Measurements from ENCODE around the gene NPHP3.
"Not testable (repeated sequence)": the region's sequence is repeated elsewhere in the genome, so short reads cannot be mapped to it uniquely, and the experiment has no call there.

Gene NPHP3, protein sequence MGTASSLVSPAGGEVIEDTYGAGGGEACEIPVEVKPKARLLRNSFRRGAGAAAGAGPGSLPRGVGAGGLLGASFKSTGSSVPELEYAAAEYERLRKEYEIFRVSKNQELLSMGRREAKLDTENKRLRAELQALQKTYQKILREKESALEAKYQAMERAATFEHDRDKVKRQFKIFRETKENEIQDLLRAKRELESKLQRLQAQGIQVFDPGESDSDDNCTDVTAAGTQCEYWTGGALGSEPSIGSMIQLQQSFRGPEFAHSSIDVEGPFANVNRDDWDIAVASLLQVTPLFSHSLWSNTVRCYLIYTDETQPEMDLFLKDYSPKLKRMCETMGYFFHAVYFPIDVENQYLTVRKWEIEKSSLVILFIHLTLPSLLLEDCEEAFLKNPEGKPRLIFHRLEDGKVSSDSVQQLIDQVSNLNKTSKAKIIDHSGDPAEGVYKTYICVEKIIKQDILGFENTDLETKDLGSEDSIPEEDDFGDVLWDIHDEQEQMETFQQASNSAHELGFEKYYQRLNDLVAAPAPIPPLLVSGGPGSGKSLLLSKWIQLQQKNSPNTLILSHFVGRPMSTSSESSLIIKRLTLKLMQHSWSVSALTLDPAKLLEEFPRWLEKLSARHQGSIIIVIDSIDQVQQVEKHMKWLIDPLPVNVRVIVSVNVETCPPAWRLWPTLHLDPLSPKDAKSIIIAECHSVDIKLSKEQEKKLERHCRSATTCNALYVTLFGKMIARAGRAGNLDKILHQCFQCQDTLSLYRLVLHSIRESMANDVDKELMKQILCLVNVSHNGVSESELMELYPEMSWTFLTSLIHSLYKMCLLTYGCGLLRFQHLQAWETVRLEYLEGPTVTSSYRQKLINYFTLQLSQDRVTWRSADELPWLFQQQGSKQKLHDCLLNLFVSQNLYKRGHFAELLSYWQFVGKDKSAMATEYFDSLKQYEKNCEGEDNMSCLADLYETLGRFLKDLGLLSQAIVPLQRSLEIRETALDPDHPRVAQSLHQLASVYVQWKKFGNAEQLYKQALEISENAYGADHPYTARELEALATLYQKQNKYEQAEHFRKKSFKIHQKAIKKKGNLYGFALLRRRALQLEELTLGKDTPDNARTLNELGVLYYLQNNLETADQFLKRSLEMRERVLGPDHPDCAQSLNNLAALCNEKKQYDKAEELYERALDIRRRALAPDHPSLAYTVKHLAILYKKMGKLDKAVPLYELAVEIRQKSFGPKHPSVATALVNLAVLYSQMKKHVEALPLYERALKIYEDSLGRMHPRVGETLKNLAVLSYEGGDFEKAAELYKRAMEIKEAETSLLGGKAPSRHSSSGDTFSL (N-terminal part only)

GRCh38 chr3:132722165-132723023 is at the start of gene NPHP3:
TSS of gene NPHP3 (minus strand) at chr3:132722409. CDS start at chr3:132722355, 54 bp downstream.
- DNase-seq (ENCODE audit: low read depth): peak; percentile 92

GRCh38 chr3:132758740-132759139 is 36.5 kb upstream of the NPHP3 start:
- no peak for DNase-seq (ENCODE audit: low read depth)

DNA sequence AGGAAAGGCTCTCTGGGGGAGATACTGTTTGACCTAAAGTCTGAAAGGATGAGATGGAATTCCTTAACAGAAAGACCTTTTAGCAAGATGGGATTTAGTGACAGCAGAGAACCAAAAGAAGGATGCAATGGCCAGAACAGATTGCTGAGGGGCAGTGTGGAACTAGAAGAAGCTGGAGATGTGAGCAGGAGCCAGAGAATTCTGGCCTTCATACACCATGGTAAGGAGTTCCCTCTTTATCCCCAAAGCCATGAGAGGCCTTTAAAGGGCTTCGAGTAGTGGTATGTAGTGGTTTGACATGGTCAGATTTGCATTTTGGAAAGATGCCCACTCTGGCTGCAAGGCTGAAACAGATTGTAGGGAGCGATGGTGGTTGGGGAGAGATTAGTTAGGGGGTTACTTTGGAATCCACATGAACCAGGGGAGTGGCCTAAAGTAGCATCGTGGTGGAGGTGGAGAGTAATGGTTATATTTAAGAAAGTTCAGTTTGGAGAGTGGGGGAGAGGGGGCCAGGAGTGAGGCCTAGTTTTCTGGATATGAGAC is 34.0 kb upstream of the NPHP3 start:
- no peak for DNase-seq (ENCODE audit: low read depth)

- no peak for DNase-seq (ENCODE audit: low read depth)
Measured at GRCh38 chr3:132753946-132754345, 31.7 kb upstream of the NPHP3 start.

DNA sequence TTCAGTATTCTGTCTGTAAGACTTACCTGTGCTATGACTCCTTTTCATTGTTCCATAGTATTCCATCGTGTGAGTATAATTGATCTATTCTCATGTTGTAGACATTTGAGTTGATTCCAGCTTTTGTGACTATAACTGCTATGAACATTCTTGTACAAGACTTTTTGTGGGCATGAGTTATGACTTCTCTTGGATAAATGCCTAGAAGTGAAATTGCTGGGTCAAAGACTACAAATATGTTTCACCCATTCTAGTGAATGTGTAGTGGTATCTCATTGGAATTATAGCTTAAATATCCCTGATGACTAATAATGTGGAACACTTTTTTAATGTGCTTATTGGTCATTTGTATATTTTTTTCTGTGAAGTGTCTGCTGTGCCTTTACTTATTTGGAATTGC is 27.6 kb upstream of the NPHP3 start:
- DNase-seq (ENCODE audit: low read depth): no peak

DNA sequence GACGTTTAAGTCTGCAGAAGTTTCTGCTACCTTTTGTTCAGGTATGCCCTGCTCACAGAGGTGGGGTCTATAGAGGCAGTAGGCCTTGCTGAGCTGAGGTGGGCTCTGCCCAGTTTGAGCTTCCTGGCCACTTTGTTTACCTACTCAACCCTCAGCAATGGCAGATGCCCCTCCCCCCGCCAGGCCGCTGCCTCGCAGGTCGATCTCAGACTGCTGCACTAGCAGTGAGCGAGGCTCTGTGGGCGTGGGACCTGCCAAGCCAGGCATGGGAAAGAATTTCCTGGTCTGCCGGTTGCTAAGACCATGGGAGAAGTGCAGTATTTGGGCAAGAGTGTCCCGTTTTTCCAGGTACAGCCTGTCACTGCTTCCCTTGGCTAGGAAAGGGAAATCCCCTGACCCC is 24.5 kb upstream of the NPHP3 start:
- DNase-seq (ENCODE audit: low read depth): not testable (repeated sequence)

DNA sequence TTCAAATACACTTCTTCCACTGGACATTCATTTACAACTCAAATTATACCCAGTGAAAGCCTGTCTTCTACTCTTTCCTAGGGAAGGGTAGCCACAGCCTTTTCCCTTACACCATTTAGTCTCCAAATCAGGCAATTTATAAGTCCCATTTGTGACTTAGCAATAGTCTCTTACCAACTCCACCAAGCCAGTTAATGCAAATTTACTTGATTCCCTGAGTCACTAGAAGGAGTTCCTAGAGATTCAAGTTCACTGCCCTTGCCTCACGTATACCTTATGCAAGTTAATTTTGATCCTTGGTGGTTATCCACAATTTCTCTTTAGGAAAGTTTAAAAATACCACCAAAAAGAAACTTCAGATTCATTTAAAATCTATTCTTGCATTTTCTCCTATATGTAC is 16.1 kb upstream of the NPHP3 start:
- no peak for DNase-seq (ENCODE audit: low read depth)

DNA sequence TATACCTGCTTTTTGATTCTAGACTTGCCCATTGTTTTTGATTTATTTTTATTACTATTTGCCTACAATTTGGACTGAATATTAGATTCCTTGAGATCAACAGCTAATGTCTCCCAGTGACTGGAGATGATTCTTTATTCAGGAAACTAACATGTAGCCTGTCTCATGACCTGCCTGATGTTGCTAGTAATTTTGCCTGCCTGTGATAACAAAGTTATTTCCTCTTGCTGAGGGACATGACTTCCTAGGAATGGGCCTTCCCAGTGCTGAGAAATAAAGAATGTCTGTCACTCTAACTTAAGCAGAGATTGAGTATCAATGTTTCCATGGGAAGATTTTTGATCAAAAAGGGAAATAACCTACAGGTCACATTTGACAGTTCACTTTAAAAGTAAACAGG is 13.4 kb upstream of the NPHP3 start:
- no peak for DNase-seq (ENCODE audit: low read depth)

- DNase-seq (ENCODE audit: low read depth): no peak
Measured at GRCh38 chr3:132730891-132731580, 8.8 kb upstream of the NPHP3 start.

- DNase-seq (ENCODE audit: low read depth): no peak
Measured at GRCh38 chr3:132726341-132726823, 4.2 kb upstream of the NPHP3 start.

DNA sequence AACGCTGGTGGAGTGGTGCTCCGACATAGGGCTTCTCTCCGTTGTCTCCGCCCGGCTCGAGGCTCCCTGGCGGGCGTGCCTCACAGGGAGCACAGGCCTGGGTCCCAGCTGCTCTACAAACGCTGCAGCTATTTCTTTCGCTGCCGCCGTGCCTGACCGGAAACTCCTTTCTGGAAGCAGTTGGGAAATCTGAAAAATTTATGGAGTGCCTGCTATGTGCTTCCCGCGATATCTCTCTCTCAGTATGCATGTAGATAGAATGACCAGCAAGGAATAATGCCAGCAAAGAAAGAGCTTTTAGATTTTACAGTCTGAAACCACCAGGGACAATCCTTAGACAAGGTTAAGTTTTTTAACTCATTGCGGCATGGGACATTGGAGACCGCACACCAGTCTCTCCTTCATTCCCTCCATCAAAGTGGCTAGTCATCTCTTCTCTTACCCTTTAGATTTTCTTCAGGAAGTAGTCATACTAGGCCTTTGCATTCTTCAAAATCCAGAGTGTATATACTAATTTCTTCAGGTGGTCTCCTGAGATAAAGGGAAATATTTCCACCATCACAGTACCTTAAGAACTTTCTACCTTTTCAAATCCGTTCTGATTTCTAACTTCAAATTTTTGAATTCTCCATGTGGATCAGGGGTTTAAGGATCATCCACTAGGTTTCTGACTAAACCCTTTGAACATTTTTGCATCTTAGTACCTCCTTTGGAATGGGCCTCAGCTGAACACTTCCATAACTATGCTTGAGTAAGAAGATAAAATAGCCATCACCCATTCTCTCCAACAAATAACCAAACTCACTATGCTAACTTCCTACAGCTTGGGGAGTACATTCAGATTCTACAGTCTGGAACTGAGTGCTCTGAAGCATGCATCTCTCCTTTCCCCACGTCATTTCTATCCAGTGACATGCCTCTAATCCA is 1.1 kb upstream of the NPHP3 start:
- no peak for DNase-seq (ENCODE audit: low read depth)

GRCh38 chr3:132721479-132722164 is 587 bp downstream of the NPHP3 start:
- DNase-seq (ENCODE audit: low read depth): no peak

DNA sequence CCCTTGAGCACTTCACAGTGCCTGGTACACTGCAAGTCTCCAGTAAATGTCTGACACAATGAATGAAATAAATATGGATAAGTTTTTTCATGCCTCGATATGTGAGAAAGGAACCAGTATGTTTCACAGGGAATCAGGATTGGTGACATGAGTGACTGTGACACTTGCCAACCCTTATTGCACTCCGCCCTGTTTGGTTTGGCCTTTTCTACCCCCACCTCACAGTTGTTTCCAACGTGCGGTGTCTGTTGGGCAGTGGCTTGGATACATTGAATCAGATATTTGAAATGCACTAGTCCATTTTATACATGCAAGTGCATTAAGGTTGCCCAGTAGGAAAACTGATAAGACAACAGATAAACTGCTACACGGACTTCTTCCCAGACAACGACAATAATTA is 2.0 kb downstream of the NPHP3 start:
- no peak for DNase-seq (ENCODE audit: low read depth)

GRCh38 chr3:132716372-132716771 is 5.8 kb downstream of the NPHP3 start:
- DNase-seq (ENCODE audit: low read depth): no peak

DNA sequence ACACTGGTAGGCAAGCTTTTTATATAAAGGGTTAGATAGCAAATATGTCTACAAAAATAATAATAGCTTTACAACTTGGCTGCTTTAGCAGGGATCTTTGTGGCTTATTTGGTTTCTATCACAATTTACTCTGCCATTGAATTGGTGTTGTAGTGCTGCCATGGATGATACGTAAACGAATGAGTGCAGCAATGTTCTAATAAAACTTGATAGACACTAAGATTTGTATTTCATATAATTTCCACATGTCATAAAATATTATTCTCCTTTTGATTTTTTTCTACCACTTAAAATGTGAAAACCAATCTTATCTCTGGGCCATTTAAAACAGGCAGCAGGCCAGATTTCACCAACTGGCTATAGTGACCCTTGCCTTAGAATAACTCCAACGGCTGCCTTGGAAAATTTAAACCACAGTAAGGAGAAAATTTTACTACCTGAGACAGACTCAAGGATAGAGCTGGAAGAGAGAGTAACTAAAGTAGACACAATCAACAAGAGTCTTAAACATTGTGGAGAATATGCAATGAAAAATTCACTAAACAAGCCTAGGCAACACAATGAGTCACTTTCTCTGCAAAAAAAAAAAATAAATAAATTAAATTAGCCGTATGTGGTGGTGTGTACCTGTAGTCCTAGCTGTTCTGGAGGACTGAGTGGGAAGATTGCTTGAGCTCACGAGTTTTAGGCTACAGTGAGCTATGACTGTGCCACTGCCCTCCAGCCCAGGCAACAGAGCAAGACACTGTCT is 8.1 kb downstream of the NPHP3 start:
- no peak for DNase-seq (ENCODE audit: low read depth)

GRCh38 chr3:132710311-132710710 is 11.9 kb downstream of the NPHP3 start:
- DNase-seq (ENCODE audit: low read depth): no peak

GRCh38 chr3:132709761-132710160 is 12.4 kb downstream of the NPHP3 start:
- no peak for DNase-seq (ENCODE audit: low read depth)

DNA sequence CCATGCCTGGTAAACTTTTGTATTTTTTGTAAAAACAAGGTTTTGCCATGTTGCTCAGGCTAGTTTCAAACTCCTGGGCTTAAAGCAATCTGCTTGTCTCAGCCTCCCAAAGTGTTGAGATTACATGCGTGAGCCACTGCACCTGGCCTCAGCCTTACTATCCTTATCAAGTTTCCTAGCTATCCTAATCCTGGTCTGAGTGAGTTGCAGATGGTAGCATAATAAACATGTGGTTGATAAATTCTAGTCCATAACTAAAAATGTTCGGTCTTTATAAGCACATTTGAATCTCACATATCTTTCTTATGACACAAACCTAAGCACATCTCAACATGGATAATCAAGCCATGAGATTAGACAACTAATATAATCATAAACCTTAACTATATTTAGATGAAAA is 18.5 kb downstream of the NPHP3 start:
- no peak for DNase-seq (ENCODE audit: low read depth)
